ENCODE data around the gene TRIM10.

The TRIM10 gene

GRCh38 chr6:30116724-30117123 is 44.3 kb downstream of the TRIM10 start:
- TF ChIP-seq EZH2phosphoT487 (IDR thresholded peaks at IDR 0.05; ENCODE audit: borderline replicate concordance) (no peak), CTCF (conservative IDR thresholded peaks at IDR 0.05; ENCODE audit: low read length) (peak; percentile 26)
- Histone ChIP-seq H3K9ac (ENCODE audit: low read depth, low read length, poor library complexity, severe bottlenecking) (no peak overlapping the region), H3K4me3 (ENCODE audit: low read length, poor library complexity, severe bottlenecking) (no peak overlapping the region), H4K20me1 (ENCODE audit: insufficient read depth, low read length, poor library complexity, severe bottlenecking) (no peaks in the 10 kb centered on the region), H3K9me2 (replicated peaks; ENCODE audit: low read depth, low read length) (no peaks in the 10 kb centered on the region), H3K27me3 (ENCODE audit: insufficient read depth, low read length, poor library complexity, severe bottlenecking) (no peaks in the 10 kb centered on the region), H2AFZ (ENCODE audit: low read length) (no peak overlapping the region), H3K36me3 (ENCODE audit: insufficient read depth, low read length) (no peaks in the 10 kb centered on the region), H3K9me3 (ENCODE audit: insufficient read depth, low read depth, low read length) (no peaks in the 10 kb centered on the region), H3K79me2 (ENCODE audit: insufficient read depth, low read length) (no peaks in the 10 kb centered on the region), H3K4me2 (ENCODE audit: low read depth, low read length, poor library complexity, severe bottlenecking) (no peak overlapping the region), H3K4me1 (ENCODE audit: insufficient read depth, low read length, poor library complexity, severe bottlenecking) (peaks cover 7% of the 10 kb centered on the region), H3F3A (ENCODE audit: low read depth) (no peaks in the 10 kb centered on the region)

GRCh38 chr6:30113841-30114240 is 47.2 kb downstream of the TRIM10 start:
- H3F3A ChIP-seq (ENCODE audit: low read depth): no peaks in the 10 kb centered on the region
- TF ChIP-seq CTCF (conservative IDR thresholded peaks at IDR 0.05; ENCODE audit: low read length) (no peak), EZH2phosphoT487 (IDR thresholded peaks at IDR 0.05; ENCODE audit: borderline replicate concordance) (no peak)
- H3K79me2 ChIP-seq (ENCODE audit: insufficient read depth, low read length): no peaks in the 10 kb centered on the region
- peaks cover 10% of the 10 kb centered on the region for H3K4me1 ChIP-seq (ENCODE audit: insufficient read depth, low read length, poor library complexity, severe bottlenecking)
- H3K36me3 ChIP-seq (ENCODE audit: insufficient read depth, low read length): no peaks in the 10 kb centered on the region
- H3K4me2 ChIP-seq (ENCODE audit: low read depth, low read length, poor library complexity, severe bottlenecking): no peak overlapping the region
- no peaks in the 10 kb centered on the region for H3K9me2 ChIP-seq (replicated peaks; ENCODE audit: low read depth, low read length)
- no peaks in the 10 kb centered on the region for H3K27me3 ChIP-seq (ENCODE audit: insufficient read depth, low read length, poor library complexity, severe bottlenecking)
- H4K20me1 ChIP-seq (ENCODE audit: insufficient read depth, low read length, poor library complexity, severe bottlenecking): no peaks in the 10 kb centered on the region
- no peaks in the 10 kb centered on the region for H3K9me3 ChIP-seq (ENCODE audit: insufficient read depth, low read depth, low read length)
- no peak overlapping the region for H3K9ac ChIP-seq (ENCODE audit: low read depth, low read length, poor library complexity, severe bottlenecking)
- no peak overlapping the region for H3K4me3 ChIP-seq (ENCODE audit: low read length, poor library complexity, severe bottlenecking)
- H2AFZ ChIP-seq (ENCODE audit: low read length): peak overlapping the region; percentile 12; the same call in 1 of the 2 replicates

- Histone ChIP-seq H3K9me3 (ENCODE audit: insufficient read depth, low read depth, low read length) (no peaks in the 10 kb centered on the region), H3K79me2 (ENCODE audit: insufficient read depth, low read length) (no peaks in the 10 kb centered on the region), H3K9me2 (replicated peaks; ENCODE audit: low read depth, low read length) (no peaks in the 10 kb centered on the region), H3K4me2 (ENCODE audit: low read depth, low read length, poor library complexity, severe bottlenecking) (no peak within 1 kb of the TSS), H4K20me1 (ENCODE audit: insufficient read depth, low read length, poor library complexity, severe bottlenecking) (no peaks in the 10 kb centered on the region), H3K4me3 (ENCODE audit: low read length, poor library complexity, severe bottlenecking) (no peak within 1 kb of the TSS), H3K27me3 (ENCODE audit: insufficient read depth, low read length, poor library complexity, severe bottlenecking) (no peaks in the 10 kb centered on the region), H3K9ac (ENCODE audit: low read depth, low read length, poor library complexity, severe bottlenecking) (no peak within 1 kb of the TSS), H3F3A (ENCODE audit: low read depth) (no peaks in the 10 kb centered on the region), H2AFZ (ENCODE audit: low read length) (no peak within 1 kb of the TSS), H3K4me1 (ENCODE audit: insufficient read depth, low read length, poor library complexity, severe bottlenecking) (peaks cover 15% of the 10 kb centered on the region), H3K36me3 (ENCODE audit: insufficient read depth, low read length) (no peaks in the 10 kb centered on the region)
- no peak for TF ChIP-seq CTCF (conservative IDR thresholded peaks at IDR 0.05; ENCODE audit: low read length)
- TF ChIP-seq EZH2phosphoT487 (IDR thresholded peaks at IDR 0.05; ENCODE audit: borderline replicate concordance): no peak
These were observed 47.8 kb downstream of the TRIM10 start, which contains the start of gene TRIM31 for GRCh38 chr6:30113003-30113759. Gene TRIM31, minus strand, starts transcription at chr6:30113090. Its CDS starts 285 bp downstream, at chr6:30112805.
